Activated T-helper 1 cell treated with anti-CD3 and anti-CD28 coated beads, Interleukin-12 subunit alpha, Interleukin-12 subunit beta, Interleukin-2, Interleukin-4 antibody, amounts not matched to agents 30 ng/mL and 10 ng/mL and 1 ng/mL, durations not matched to agents 14 hours and 24 hours and 36 hours (primary cell): ENCODE data around the gene ZSCAN25. TPM values are rescaled to one million over a fixed set of nuclear protein-coding genes. Genes with fewer than 3 reads are reported as not detected.
A peak's percentile ranks its signal among the peaks of the same experiment; 100 is the strongest.

Experiments
- DNase-seq: peaks from one replicate; pipeline ENCODE4 v3.0.0; 2021; ENCODE audit warnings: low spot score
- H3K27ac Mint-ChIP-seq: one replicate; pipeline ENCODE4 v1.8.0; 2021; ENCODE audit warnings: mild to moderate bottlenecking, mixed read lengths
- H3K27me3 Mint-ChIP-seq: one replicate; pipeline ENCODE4 v1.8.0; 2022; ENCODE audit warnings: mild to moderate bottlenecking, moderate library complexity, mixed read lengths; ENCODE audit not compliant: insufficient read depth
- H3K36me3 Mint-ChIP-seq: one replicate; pipeline ENCODE4 v1.8.0; 2021; ENCODE audit warnings: low read depth, mixed read lengths
- H3K4me1 Mint-ChIP-seq: one replicate; pipeline ENCODE4 v1.8.0; 2021; ENCODE audit warnings: low read depth, mixed read lengths
- H3K4me3 Mint-ChIP-seq: one replicate; pipeline ENCODE4 v1.8.0; 2021; ENCODE audit warnings: mild to moderate bottlenecking, moderate library complexity, mixed read lengths
- H3K9me3 Mint-ChIP-seq: one replicate; pipeline ENCODE4 v1.8.0; 2021; ENCODE audit warnings: mixed read lengths
- intact Hi-C: fragments of 100-400 bp; cut with micrococcal nuclease; formaldehyde crosslinking; loops from one replicate; pipeline ENCODE4 v1.15.1; 2024
- total RNA-seq: library from RNA; stranded (reverse); gene quantifications from 2 replicates; pipeline ENCODE4 v1.2.3, GENCODE V29; 2022

Gene ZSCAN25
- total RNA-seq, 1 donor from 2014 or later, result 31.5 TPM

DNA sequence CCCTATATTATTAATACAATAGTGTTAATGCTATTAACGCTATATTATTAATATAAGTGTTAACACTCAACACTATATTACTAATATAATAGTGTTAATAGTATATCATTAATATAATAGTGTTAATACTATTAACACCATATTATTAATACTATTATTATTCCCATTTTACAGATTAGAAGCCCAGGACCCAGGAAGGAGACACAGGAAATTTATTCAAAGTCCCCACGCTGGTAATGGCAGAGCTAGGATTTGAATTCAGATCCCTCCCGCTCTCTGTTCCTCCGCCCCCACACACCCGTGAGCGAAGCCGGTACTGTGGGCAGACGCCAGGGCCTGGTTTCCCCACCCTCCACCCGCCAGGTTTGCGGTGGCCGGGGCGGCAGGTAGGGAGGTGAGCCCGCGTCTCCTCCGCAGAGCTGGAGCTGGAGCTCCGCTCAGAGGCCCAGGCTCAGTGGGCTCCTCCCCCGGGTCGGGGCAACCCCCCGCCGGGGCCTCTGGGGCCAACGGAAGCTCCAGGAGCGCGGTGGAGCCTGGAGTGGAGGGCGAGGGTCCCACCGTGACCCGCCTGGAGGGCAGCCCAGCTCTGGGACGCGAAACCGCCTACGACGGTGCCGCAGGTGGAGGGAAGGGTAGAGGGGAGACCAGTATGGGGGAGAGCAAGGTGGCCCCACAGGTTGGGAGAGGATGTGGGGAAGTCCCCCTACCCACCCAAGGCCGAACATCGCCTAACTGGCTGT, 18.8 kb upstream of the ZSCAN25 start, which contains the start of gene TMEM225B:
TSS of gene TMEM225B (plus strand) at position 506 of the 740 bp plus-strand sequence. CDS start 6,122 bp downstream, outside the sequence.
- no peaks in the 10 kb centered on the region for H3K27me3 Mint-ChIP-seq
- peak; percentile 37 for DNase-seq
- no peaks in the 10 kb centered on the region for H3K4me1 Mint-ChIP-seq
- H3K9me3 Mint-ChIP-seq, result no peaks in the 10 kb centered on the region
- H3K27ac Mint-ChIP-seq, result no peak within 1 kb of the TSS
- intact Hi-C loops, result no loop called here
- no peaks in the 10 kb centered on the region for H3K36me3 Mint-ChIP-seq
- H3K4me3 Mint-ChIP-seq, result no peak within 1 kb of the TSS

DNA sequence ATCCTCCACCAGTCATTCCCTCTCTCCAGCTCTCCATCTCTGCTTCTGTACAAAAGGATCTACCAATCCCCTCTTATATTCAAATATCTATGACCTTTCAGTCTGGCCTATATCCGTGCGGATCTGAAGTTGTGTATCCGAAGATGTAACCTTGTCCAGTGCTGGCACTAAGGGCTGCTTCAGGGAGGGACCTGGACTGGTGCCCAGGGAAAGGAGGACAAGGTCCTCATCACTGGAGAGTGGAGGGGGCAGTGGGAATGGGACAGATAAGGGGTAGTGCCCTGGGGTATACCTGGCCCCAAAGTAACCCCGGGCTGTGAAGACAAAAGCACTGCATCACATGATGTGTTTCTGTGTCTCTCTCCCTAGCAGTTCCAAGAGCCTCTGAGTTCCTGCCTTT, 16.9 kb upstream of the ZSCAN25 start:
- no peaks in the 10 kb centered on the region for H3K4me1 Mint-ChIP-seq
- no peak overlapping the region for H3K4me3 Mint-ChIP-seq
- H3K27ac Mint-ChIP-seq, result no peak overlapping the region
- no peaks in the 10 kb centered on the region for H3K9me3 Mint-ChIP-seq
- H3K27me3 Mint-ChIP-seq, result no peaks in the 10 kb centered on the region
- intact Hi-C loops, result no loop called here
- DNase-seq, result no peak
- no peaks in the 10 kb centered on the region for H3K36me3 Mint-ChIP-seq

DNA sequence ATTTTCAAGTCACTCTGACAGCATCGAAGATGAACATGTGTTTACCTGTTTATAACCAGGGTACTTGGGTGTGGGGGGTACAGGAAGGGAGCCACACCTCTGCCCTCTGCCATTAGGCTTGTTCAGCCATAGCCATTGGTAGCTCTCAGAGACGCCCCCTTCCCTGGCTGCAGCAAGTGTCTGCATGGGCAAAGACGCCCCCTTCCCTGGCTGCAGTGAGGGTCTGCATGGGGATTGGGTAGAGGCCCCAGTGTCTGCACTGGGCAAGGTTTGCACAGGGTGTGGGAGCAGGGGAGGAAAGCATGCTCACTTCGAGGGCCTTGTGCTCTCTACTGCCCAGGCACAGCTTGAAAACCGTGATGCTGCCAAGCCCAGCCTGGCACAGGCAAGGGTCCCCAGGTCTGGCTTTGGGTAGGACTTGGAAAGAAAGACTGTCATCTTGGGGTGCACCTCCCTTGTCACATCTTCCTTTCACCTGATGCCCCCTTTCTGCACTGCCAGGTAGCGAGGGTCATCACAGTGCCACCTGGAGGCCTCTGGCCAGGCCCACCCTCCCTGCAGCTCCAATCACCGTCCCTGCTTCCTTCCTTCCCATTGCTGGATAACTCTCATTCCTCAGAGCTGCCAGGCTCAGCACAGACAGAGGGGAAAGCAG, 15.0 kb upstream of the ZSCAN25 start:
- intact Hi-C loops, result no loop called here
- no peak overlapping the region for H3K4me3 Mint-ChIP-seq
- no peaks in the 10 kb centered on the region for H3K9me3 Mint-ChIP-seq

DNA sequence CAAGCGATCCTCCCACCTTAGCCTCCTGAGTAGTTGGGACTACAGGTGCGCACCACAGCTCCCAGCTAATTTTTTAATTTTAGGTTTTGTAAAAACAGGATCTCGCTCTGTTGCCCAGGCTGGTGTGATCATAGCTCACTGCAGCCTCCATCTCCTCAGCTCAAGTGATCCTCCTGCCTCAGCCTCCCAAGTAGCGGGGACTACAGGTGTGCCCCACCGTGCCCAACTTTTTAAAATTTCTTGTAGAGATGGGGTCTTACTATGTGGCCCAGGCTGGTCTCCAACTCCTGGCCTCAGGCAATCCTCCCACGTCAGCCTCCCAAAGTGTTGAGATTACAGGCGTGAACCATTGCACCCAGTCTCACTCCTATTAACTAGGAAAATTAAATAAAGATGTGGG, 11.2 kb upstream of the ZSCAN25 start:
- intact Hi-C loops, result no loop called here
- Mint-ChIP-seq H3K27ac (no peak overlapping the region), H3K4me3 (no peak overlapping the region), H3K9me3 (no peaks in the 10 kb centered on the region), H3K4me1 (no peaks in the 10 kb centered on the region), H3K36me3 (no peaks in the 10 kb centered on the region), H3K27me3 (no peaks in the 10 kb centered on the region)
- no peak for DNase-seq

More for the DNA sequence above, 15.0 kb upstream of the ZSCAN25 start:
- H3K4me1 Mint-ChIP-seq, result no peaks in the 10 kb centered on the region
- H3K27ac Mint-ChIP-seq, result no peak overlapping the region
- H3K27me3 Mint-ChIP-seq, result no peaks in the 10 kb centered on the region
- DNase-seq, result no peak
- H3K36me3 Mint-ChIP-seq, result no peaks in the 10 kb centered on the region

DNA sequence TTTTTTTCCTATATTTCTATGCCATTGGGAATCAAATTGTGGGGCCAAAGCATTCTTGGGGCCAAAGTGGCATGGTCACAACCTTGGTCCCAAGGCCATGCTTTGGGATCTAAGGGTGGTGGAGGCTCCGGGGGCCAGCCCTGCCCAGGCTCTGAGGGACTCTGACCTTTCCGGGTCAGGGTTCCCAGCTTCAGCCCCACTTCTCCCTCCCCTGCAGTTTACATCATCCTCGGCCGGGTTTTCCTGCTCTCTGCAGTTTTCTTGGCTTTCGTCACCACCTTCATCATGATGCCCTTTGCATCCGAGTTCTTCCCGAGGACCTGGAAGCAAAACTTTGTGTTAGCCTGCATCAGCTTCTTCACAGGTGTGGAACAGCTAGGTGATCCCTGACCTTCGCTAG, 10.2 kb upstream of the ZSCAN25 start:
- DNase-seq, result no peak
- no peak overlapping the region for H3K27ac Mint-ChIP-seq
- no peaks in the 10 kb centered on the region for H3K36me3 Mint-ChIP-seq
- H3K9me3 Mint-ChIP-seq, result no peaks in the 10 kb centered on the region
- no peaks in the 10 kb centered on the region for H3K4me1 Mint-ChIP-seq
- intact Hi-C loops, result no loop called here
- H3K4me3 Mint-ChIP-seq, result no peak overlapping the region
- no peaks in the 10 kb centered on the region for H3K27me3 Mint-ChIP-seq

DNA sequence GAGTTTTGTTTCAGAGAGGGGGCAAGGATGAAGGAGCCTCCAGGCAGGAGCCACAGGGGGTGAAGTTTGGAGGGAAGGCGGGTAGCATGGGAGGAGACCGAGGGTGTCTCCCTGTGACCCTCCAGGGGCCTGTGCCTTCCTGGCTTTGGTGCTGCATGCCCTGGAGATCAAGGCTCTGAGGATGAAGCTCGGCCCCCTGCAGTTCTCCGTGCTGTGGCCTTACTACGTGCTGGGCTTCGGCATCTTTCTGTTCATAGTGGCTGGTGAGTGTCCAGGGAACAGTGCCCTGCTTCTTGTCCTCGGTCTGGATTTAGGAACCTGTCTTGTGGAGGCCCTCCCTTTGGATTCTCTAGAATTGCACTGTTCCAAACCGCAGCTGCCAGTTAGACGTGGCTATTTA, 9.2 kb upstream of the ZSCAN25 start:
- H3K4me1 Mint-ChIP-seq, result no peaks in the 10 kb centered on the region
- no peak overlapping the region for H3K27ac Mint-ChIP-seq
- no peaks in the 10 kb centered on the region for H3K36me3 Mint-ChIP-seq
- H3K9me3 Mint-ChIP-seq, result no peaks in the 10 kb centered on the region
- DNase-seq, result no peak
- intact Hi-C loops, result no loop called here
- H3K27me3 Mint-ChIP-seq, result no peaks in the 10 kb centered on the region
- H3K4me3 Mint-ChIP-seq, result no peak overlapping the region

DNA sequence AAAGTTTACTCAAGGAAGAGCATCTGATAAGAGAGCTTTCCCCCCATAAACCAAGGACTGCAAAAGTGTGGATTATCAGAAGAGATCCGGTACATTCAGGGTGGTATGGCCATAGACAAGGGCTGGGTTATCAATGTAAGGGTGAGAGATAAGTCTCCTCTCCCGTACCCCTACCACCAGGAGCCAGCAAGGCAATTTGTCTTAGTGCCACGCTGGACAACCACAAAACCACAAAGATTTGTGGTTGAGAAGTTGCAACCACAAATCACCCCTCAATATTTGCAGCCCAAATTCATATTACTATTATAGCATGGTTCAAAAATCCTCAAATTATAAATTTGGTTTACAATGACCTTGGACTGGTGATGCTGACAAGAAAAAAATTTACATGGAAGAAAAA, 2.3 kb upstream of the ZSCAN25 start:
- Mint-ChIP-seq H3K27me3 (peaks cover 4% of the 10 kb centered on the region), H3K4me3 (peak overlapping the region; percentile 32), H3K36me3 (peaks cover 19% of the 10 kb centered on the region), H3K4me1 (peaks cover 45% of the 10 kb centered on the region), H3K9me3 (no peaks in the 10 kb centered on the region), H3K27ac (no peak overlapping the region)
- intact Hi-C loops, result loop anchor here (10.0 kb wide), 1 partner anchor 380 kb away; no protein-coding TSS in a partner anchor
- DNase-seq, result no peak

DNA sequence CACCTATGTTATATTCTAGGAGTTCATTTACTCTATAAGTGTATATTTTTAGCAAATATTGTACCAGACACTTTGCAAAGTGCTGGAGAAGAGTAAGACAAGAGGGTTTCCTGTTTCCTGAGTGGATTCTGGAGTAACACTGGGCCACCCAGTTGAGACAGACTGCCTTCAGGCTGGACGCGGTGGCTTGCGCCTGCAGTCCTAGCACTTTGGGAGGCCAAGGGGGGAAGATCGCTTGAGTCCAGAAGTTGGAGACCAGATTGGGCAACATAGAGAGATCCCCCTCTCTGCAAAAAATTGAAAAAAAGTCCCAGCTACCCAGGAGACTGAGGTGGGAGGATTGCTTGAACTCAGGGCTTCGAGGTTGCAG, 772 bp upstream of the ZSCAN25 start:
- Mint-ChIP-seq H3K4me3 (peak overlapping the region; percentile 96), H3K27ac (peak overlapping the region; percentile 94), H3K27me3 (peaks cover 4% of the 10 kb centered on the region), H3K4me1 (peaks cover 53% of the 10 kb centered on the region), H3K36me3 (peaks cover 22% of the 10 kb centered on the region), H3K9me3 (no peaks in the 10 kb centered on the region)
- intact Hi-C loops, result loop anchor here (1.0 to 10.0 kb wide), 7 partner anchors 8 to 485 kb away; partner anchors contain the start of genes AP4M1, FAM200A, MCM7 and ZNF394
- DNase-seq, result no peak

DNA sequence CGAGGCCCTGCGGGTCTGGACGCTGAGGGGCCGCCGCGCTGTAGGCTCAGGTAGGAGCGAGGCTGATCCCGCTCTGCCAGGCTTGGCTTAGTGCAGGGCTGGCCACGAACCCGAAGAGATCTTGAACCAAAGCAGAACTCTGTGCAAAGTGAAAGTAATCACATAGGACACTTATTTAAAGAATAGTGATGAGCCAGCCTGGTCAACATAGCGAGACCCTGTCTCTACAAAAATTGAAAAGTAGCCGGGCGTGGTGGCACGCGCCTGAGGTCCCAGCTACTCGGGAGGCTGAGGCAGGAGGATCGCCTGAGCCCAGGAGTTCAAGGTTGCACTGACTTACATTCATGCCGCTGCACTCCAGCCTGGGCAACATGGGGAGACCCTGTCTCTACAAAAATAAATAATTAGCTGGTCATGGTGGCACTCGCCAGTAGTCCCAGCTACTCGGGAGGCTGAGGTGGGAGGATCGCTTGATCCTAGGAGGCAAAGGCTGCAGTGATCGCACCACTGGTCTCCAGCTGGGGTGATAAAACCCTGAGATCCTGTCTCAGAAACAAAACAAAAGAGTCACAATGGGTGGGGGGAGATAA, 541 bp downstream of the ZSCAN25 start:
- peaks cover 4% of the 10 kb centered on the region for H3K27me3 Mint-ChIP-seq
- no peaks in the 10 kb centered on the region for H3K9me3 Mint-ChIP-seq
- intact Hi-C loops, result loop anchor here (2.0 to 10.0 kb wide), 4 partner anchors 58 to 484 kb away; partner anchors contain the start of genes AP4M1, MCM7, ZNF655 and ZNF789
- H3K4me1 Mint-ChIP-seq, result peaks cover 57% of the 10 kb centered on the region
- peak overlapping the region; percentile 96 for H3K4me3 Mint-ChIP-seq
- peaks cover 35% of the 10 kb centered on the region for H3K36me3 Mint-ChIP-seq
- DNase-seq, result no peak
- H3K27ac Mint-ChIP-seq, result peak overlapping the region; percentile 94

DNA sequence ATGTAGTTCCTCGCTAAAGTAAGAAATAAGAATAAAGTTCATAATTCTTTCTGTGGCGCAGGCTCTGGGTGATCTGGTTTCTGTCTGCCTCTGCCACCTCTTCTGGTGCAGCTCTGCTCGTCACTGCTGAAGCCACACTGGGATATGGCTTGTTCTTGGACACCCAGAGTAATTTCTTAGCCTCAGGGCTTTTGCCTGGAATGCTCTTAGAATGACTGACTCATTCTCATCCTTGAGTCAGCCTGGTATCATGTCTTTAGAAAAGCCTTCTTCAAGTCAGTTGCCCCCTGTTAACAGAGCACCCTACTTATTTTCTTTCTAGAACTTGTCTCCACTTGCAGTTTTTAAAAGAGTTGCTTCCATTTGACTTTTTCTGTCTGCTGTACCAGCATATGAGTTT, 2.0 kb downstream of the ZSCAN25 start:
- Mint-ChIP-seq H3K27ac (peak overlapping the region; percentile 94), H3K4me3 (peak overlapping the region; percentile 96), H3K4me1 (peaks cover 72% of the 10 kb centered on the region), H3K9me3 (no peaks in the 10 kb centered on the region), H3K36me3 (peaks cover 50% of the 10 kb centered on the region), H3K27me3 (peaks cover 4% of the 10 kb centered on the region)
- intact Hi-C loops, result loop anchor here (10.0 kb wide), 1 partner anchor 376 kb away; no protein-coding TSS in a partner anchor
- no peak for DNase-seq

DNA sequence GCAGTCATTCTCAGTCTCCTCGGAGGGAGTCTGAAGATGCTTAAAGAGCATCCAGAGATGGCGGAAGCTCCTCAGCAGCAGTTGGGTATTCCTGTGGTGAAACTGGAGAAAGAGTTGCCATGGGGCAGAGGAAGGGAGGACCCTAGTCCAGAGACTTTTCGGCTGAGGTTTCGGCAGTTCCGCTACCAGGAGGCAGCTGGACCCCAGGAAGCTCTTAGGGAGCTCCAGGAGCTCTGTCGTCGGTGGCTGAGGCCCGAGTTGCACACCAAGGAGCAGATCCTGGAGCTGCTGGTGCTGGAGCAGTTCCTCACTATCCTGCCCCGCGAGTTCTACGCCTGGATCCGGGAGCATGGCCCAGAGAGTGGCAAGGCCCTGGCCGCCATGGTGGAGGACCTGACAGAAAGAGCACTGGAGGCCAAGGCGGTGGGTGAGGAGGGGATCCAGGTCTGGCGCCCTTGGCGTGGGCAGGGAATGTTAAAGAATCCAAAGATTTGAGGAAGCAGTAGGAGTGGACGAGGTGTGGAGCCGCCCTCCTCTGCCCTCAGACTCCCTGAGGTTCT, 2.9 kb downstream of the ZSCAN25 start:
- Mint-ChIP-seq H3K4me1 (peaks cover 78% of the 10 kb centered on the region), H3K36me3 (peaks cover 59% of the 10 kb centered on the region), H3K9me3 (no peaks in the 10 kb centered on the region), H3K27ac (peak overlapping the region; percentile 25), H3K4me3 (no peak overlapping the region), H3K27me3 (peaks cover 5% of the 10 kb centered on the region)
- DNase-seq, result no peak
- intact Hi-C loops, result loop anchor here (10.0 kb wide), 2 partner anchors 375 to 395 kb away; partner anchors contain the start of gene ZKSCAN1

DNA sequence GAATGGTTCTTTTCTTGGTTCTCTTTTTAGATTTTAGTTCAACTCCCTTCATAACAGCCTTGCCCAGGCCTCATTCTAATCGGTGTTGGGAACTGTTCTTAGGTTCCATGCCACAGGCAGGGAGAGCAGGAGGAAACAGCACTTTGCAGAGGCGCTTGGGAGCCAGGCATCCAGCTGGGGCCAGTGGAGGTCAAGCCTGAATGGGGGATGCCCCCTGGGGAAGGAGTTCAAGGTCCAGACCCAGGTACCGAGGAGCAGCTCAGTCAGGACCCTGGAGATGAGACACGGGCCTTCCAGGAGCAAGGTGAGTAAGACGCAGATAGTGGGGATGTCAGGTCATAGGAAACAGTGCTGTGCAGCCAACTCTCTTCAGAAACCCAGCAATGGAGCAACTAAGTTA, 4.5 kb downstream of the ZSCAN25 start:
- no peak for DNase-seq
- Mint-ChIP-seq H3K4me1 (peaks cover 81% of the 10 kb centered on the region), H3K27me3 (peaks cover 4% of the 10 kb centered on the region), H3K9me3 (no peaks in the 10 kb centered on the region), H3K36me3 (peaks cover 74% of the 10 kb centered on the region), H3K4me3 (no peak overlapping the region), H3K27ac (peak overlapping the region; percentile 36)
- intact Hi-C loops, result loop anchor here (10.0 kb wide), 1 partner anchor 394 kb away; the partner anchor contains the start of gene ZKSCAN1
